H1 (cell line): ENCODE data around the gene NCAPD3. TPM values are rescaled to one million over a fixed set of nuclear protein-coding genes. Genes with fewer than 3 reads are reported as not detected.

Experiments
- CTCF ChIA-PET: fragments of 300-600 bp; sonication (Branson Sonifier 250); formaldehyde crosslinking; loops from one replicate; lab custom pipeline; 2021; ENCODE audit not compliant: partially characterized antibody; lab: Charles Lee
- POLR2A ChIA-PET: fragments of 300-600 bp; sonication (Branson Sonifier 250); formaldehyde crosslinking; loops from one replicate; lab custom pipeline; 2021; ENCODE audit warnings: inconsistent platforms; ENCODE audit not compliant: partially characterized antibody; lab: Charles Lee
- DNase-seq, 2 experiments: peaks; one replicate each; pipeline versions ENCODE4 v3.0.0 to v3.0.0-alpha.2; 2010 to 2022; ENCODE audit warnings: low spot score in 2 of 2, low read depth in 1 of 2, mixed read lengths in 1 of 2
- FAIRE-seq: peaks from 2 replicates; lab custom pipeline; 2011; peaks lifted over from hg19 to GRCh38; lab: Jason Lieb, UNC
- H2AFZ ChIP-seq: 2 replicates; pipeline ENCODE4 v1.8.1; 2012; ENCODE audit warnings: low read length, inconsistent platforms
- H2AK5ac ChIP-seq: 2 replicates; pipeline ENCODE4 v1.6.1; 2013; ENCODE audit warnings: low read depth, low read length
- H2BK120ac ChIP-seq: replicated peaks from 2 replicates; pipeline ENCODE3; 2013; ENCODE audit warnings: low read depth, low read length, inconsistent platforms
- H2BK12ac ChIP-seq: 2 replicates; pipeline ENCODE4 v1.6.1; 2013; ENCODE audit warnings: low read depth, low read length
- H2BK15ac ChIP-seq: 2 replicates; pipeline ENCODE4 v1.6.1; 2013; ENCODE audit warnings: low read length
- H2BK20ac ChIP-seq: 2 replicates; pipeline ENCODE4 v1.6.1; 2013; ENCODE audit warnings: low read length
- H2BK5ac ChIP-seq: 2 replicates; pipeline ENCODE4 v1.6.1; 2013; ENCODE audit warnings: low read depth, low read length
- H3K14ac ChIP-seq: 2 replicates; pipeline ENCODE4 v1.6.1; 2013; ENCODE audit warnings: inconsistent platforms; ENCODE audit not compliant: insufficient read length
- H3K18ac ChIP-seq: 2 replicates; pipeline ENCODE4 v1.6.1; 2013; ENCODE audit warnings: low read length; ENCODE audit errors: extremely low read depth
- H3K23ac ChIP-seq: 2 replicates; pipeline ENCODE4 v1.6.1; 2013; ENCODE audit warnings: inconsistent platforms; ENCODE audit not compliant: insufficient read length
- H3K23me2 ChIP-seq: 2 replicates; pipeline ENCODE4 v1.6.1; 2013; ENCODE audit warnings: low read depth, low read length
- H3K27ac ChIP-seq: 2 replicates; pipeline ENCODE4 v1.6.1; 2011; ENCODE audit warnings: low read depth, low read length, inconsistent platforms
- H3K27me3 ChIP-seq, 4 experiments: replicated peaks in 1 of 4; 1 replicate in 1 of 4; 2 replicates in 3 of 4; pipeline versions ENCODE4 v1.6.1 to v1.8.1; 2011 to 2013; ENCODE audit warnings: low read length in 3 of 4, mild to moderate bottlenecking in 3 of 4, inconsistent platforms in 2 of 4, mixed read lengths in 2 of 4, moderate library complexity in 1 of 4; ENCODE audit not compliant: control insufficient read depth in 3 of 4, insufficient read depth in 3 of 4; ENCODE audit errors: extremely low read depth in 1 of 4
- H3K36me3 ChIP-seq, 4 experiments: 2 replicates each; pipeline versions ENCODE4 v1.6.1 to v1.8.1; 2011 to 2013; ENCODE audit warnings: mild to moderate bottlenecking in 4 of 4, low read length in 3 of 4, moderate library complexity in 2 of 4, control low read depth in 1 of 4, inconsistent platforms in 1 of 4; ENCODE audit not compliant: insufficient read depth in 4 of 4, control insufficient read depth in 2 of 4
- H3K4ac ChIP-seq: replicated peaks from 2 replicates; pipeline ENCODE3; 2013; ENCODE audit warnings: low read length, low read depth, mixed read lengths, inconsistent platforms; ENCODE audit not compliant: insufficient read length
- H3K4me1 ChIP-seq, 4 experiments: replicated peaks in 1 of 4; 1 replicate in 1 of 4; 2 replicates in 3 of 4; pipeline versions ENCODE4 v1.6.1 to v1.8.1; 2011 to 2013; ENCODE audit warnings: low read length in 3 of 4, inconsistent platforms in 2 of 4, mixed read lengths in 1 of 4; ENCODE audit not compliant: insufficient read depth in 4 of 4, control insufficient read depth in 3 of 4
- H3K4me2 ChIP-seq, 2 experiments: 2 replicates each; pipeline versions ENCODE4 v1.6.1 to v1.8.1; 2011 to 2013; ENCODE audit warnings: low read depth in 2 of 2, low read length in 2 of 2, control low read depth in 1 of 2, inconsistent platforms in 1 of 2, mild to moderate bottlenecking in 1 of 2; ENCODE audit not compliant: insufficient read depth in 1 of 2
- H3K4me3 ChIP-seq, 4 experiments: fragments of 200-600, 300-600 bp in 1 of 4; sonication (generic), shearing (Covaris generic), sonication (Bioruptor Twin) in 1 of 4; 2 replicates each; pipeline versions ENCODE4 v1.5.1 to v1.8.1; 2011 to 2016; ENCODE audit warnings: low read length in 4 of 4, low read depth in 3 of 4, control low read depth in 2 of 4, inconsistent platforms in 2 of 4, mild to moderate bottlenecking in 2 of 4, mixed read lengths in 1 of 4, moderate library complexity in 1 of 4; ENCODE audit not compliant: insufficient read depth in 2 of 4; ENCODE audit errors: extremely low read depth in 1 of 4
- H3K56ac ChIP-seq: replicated peaks from 2 replicates; pipeline ENCODE3; 2013; ENCODE audit warnings: low read depth, mild to moderate bottlenecking, mixed read lengths, low read length, inconsistent platforms; ENCODE audit not compliant: insufficient read length
- H3K79me1 ChIP-seq: 2 replicates; pipeline ENCODE4 v1.6.1; 2013; ENCODE audit warnings: low read depth, low read length, control low read depth
- H3K79me2 ChIP-seq, 2 experiments: 2 replicates each; pipeline versions ENCODE4 v1.6.1 to v1.8.1; 2012 to 2013; ENCODE audit warnings: low read length in 2 of 2, mild to moderate bottlenecking in 2 of 2, inconsistent platforms in 1 of 2; ENCODE audit not compliant: insufficient read depth in 2 of 2, control insufficient read depth in 1 of 2
- H3K9ac ChIP-seq, 4 experiments: replicated peaks in 1 of 4; 1 replicate in 1 of 4; 2 replicates in 3 of 4; pipeline versions ENCODE4 v1.6.1 to v1.8.1; 2011 to 2013; ENCODE audit warnings: low read depth in 3 of 4, low read length in 3 of 4, control low read depth in 2 of 4, mild to moderate bottlenecking in 2 of 4, moderate library complexity in 2 of 4, inconsistent platforms in 1 of 4; ENCODE audit errors: extremely low read depth in 1 of 4
- H3K9me3 ChIP-seq, 2 experiments: 2 replicates each; pipeline versions ENCODE4 v1.6.1 to v1.8.1; 2012 to 2013; ENCODE audit warnings: mild to moderate bottlenecking in 2 of 2, moderate library complexity in 2 of 2, control low read depth in 1 of 2, inconsistent platforms in 1 of 2, low read depth in 1 of 2, low read length in 1 of 2, mixed read lengths in 1 of 2; ENCODE audit not compliant: insufficient read depth in 2 of 2
- H4K20me1 ChIP-seq, 2 experiments: replicated peaks in 1 of 2; 2 replicates each; pipeline versions ENCODE3 to v1.8.1; 2011 to 2013; ENCODE audit warnings: inconsistent platforms in 2 of 2, low read length in 2 of 2, mild to moderate bottlenecking in 1 of 2; ENCODE audit not compliant: insufficient read depth in 2 of 2, control insufficient read depth in 1 of 2
- H4K5ac ChIP-seq: 2 replicates; pipeline ENCODE4 v1.6.1; 2013; ENCODE audit warnings: low read length, low read depth, mixed read lengths, inconsistent platforms; ENCODE audit not compliant: insufficient read length
- H4K8ac ChIP-seq: 2 replicates; pipeline ENCODE4 v1.8.0; 2013; ENCODE audit warnings: mild to moderate bottlenecking, moderate library complexity, low read length, inconsistent platforms; ENCODE audit not compliant: insufficient read depth; ENCODE audit errors: extremely low read depth
- H4K91ac ChIP-seq: replicated peaks from 2 replicates; pipeline ENCODE3; 2013; ENCODE audit warnings: low read length, mixed read lengths, inconsistent platforms; ENCODE audit not compliant: insufficient read length
- WGBS, 2 experiments: shearing (Covaris generic) in 1 of 2; methylation state at CpG; one replicate each; pipeline versions ENCODE4 v1.1.6 to v1.1.7; 2013 to 2015; ENCODE audit warnings: low lambda C conversion rate in 2 of 2, mixed read lengths in 2 of 2, inconsistent platforms in 1 of 2, low coverage in 1 of 2, missing lambda C conversion rate in 1 of 2; ENCODE audit not compliant: insufficient replicate concordance in 2 of 2, insufficient coverage in 1 of 2, insufficient read length in 1 of 2; ENCODE audit errors: extremely low coverage in 1 of 2, missing lambda C conversion rate in 1 of 2; 5-methylcytosine and 5-hydroxymethylcytosine counted together
- polyA plus RNA-seq, 7 experiments: library from polyadenylated mRNA; depleted of rRNA in 3 of 7; stranded (reverse) in 5 of 7; unstranded in 2 of 7; fragments of >200 nt in 5 of 7; fragments of 200-250 nt in 2 of 7; gene quantifications; 1 replicate in 5 of 7; 2 replicates in 1 of 7; 4 replicates in 1 of 7; pipeline versions ENCODE4 v1.2.1 to v1.2.3, GENCODE V29; 2011 to 2013; ENCODE audit warnings: missing spikeins in 2 of 7, mixed read lengths in 2 of 7
- total RNA-seq: library from RNA; stranded (reverse); fragmentation: NEBNext Ultra II Directional; extraction: Animal tissue kit (Norgen Biotek cat#: 25700); gene quantifications from 2 replicates; pipeline ENCODE4 v1.2.1, GENCODE V29; 2021

Gene NCAPD3
- total and polyA plus RNA-seq, 2 of the 8 experiments (the other 6 are each of a cell fraction or from before 2014, with no cell fraction given) = 26.5 to 55.2 TPM

DNA sequence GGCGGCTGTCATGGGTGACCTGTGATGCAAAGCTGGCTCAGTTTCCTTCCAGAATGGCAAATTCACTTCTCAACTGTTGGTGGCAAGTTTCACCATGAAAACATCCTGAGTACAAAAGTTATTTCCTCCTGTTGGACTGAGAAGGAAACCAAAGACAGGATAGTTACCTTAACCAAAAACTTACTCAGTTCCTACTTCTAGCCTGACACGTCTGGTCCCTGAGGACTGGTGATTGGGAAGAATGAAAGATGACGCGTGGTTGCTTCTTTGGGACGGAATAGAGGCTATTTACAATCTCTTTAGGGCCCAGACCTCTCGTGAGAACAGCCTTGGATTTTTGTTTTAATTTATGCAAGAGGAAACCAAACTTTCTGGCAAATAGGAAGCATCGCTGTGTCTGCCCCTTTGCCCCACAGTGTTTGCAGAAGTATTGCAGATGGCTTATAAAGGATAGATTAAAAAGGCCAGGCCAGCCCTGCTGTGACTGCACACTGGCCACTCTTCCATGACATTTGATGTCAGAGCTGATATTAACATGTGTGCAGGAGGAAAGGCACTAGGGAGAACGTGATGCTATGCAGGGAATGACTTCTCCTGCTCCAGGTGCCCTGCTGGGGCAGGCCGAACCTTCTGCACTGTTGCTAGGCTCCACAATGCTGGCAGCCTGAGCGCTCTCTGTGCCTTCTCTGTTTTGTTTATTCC, 8.3 kb upstream of the NCAPD3 start:
- Histone ChIP-seq H2BK12ac (no peak overlapping the region), H2BK20ac (no peak overlapping the region), H2BK120ac (no peak overlapping the region), H3K18ac (no peak overlapping the region), H3K4me3 (no peak overlapping the region), H4K20me1 (peaks cover 0 to 2% of the 10 kb centered on the region in 2 experiments), H3K27me3 (no peaks in the 10 kb centered on the region), H3K14ac (no peak overlapping the region), H3K9me3 (no peaks in the 10 kb centered on the region), H3K36me3 (no peaks in the 10 kb centered on the region), H3K79me1 (no peaks in the 10 kb centered on the region; the same call in none of the 2 replicates), H3K9ac (no peak overlapping the region; a peak in 1 of 7 replicates), H3K56ac (no peak overlapping the region), H2BK5ac (no peak overlapping the region), H3K23me2 (no peaks in the 10 kb centered on the region), H4K8ac (no peak overlapping the region), H3K4me1 (no peaks in the 10 kb centered on the region; a peak in 1 of 7 replicates), H3K79me2 (peaks cover 0 to 4% of the 10 kb centered on the region in 2 experiments; a peak in 1 of 4 replicates), H4K91ac (no peak overlapping the region), H2AK5ac (no peak overlapping the region), H4K5ac (no peak overlapping the region), H3K23ac (no peak overlapping the region), H3K4ac (no peak overlapping the region), H3K4me2 (no peak overlapping the region), H2AFZ (no peak overlapping the region), H3K27ac (no peak overlapping the region), H2BK15ac (no peak overlapping the region)
- CTCF ChIA-PET = interaction anchor here (0.7 kb wide), 1 partner anchor 8 kb away, joined by 3 read pairs; no protein-coding TSS in a partner anchor
- WGBS, 2 experiments = 88% methylated on average over 10 of the region's 10 CpGs; no CpG with 5 or more reads in 1 of the 2 experiments
- POLR2A ChIA-PET = no interaction called here
- no peak for FAIRE-seq
- no peak for DNase-seq
